HepG2 (cell line): ENCODE data around the gene TPGS1. TPM values are rescaled to one million over a fixed set of nuclear protein-coding genes. Genes with fewer than 3 reads are reported as not detected.

Experiments
- AGO2 ChIP-seq: fragments of 200-400 bp; formaldehyde crosslinking; optimal IDR thresholded peaks from 2 replicates; pipeline ENCODE3; 2017; ENCODE audit warnings: mild to moderate bottlenecking, low read depth, low read length, moderate library complexity
- ATF7-NPFF ChIP-seq: sonication (generic); formaldehyde crosslinking; IDR thresholded peaks from 2 replicates; pipeline ENCODE4 v1.8.1; 2023; ENCODE audit warnings: mild to moderate bottlenecking, low read depth, missing genetic modification reagents, moderate library complexity
- ETV5 ChIP-seq: IDR thresholded peaks from 2 replicates; pipeline ENCODE4 v1.6.1; 2018; ENCODE audit warnings: missing biosample characterization, missing genetic modification reagents, inconsistent platforms, borderline replicate concordance
- GABPB1 ChIP-seq: IDR thresholded peaks from 2 replicates; pipeline ENCODE4 v1.6.1; 2016; ENCODE audit warnings: mild to moderate bottlenecking, missing genetic modification reagents, moderate library complexity, missing compliant biosample characterization
- GTF3A ChIP-seq: sonication (generic); formaldehyde crosslinking; conservative IDR thresholded peaks from 2 replicates; pipeline ENCODE4 v1.4.0; 2020; ENCODE audit warnings: mild to moderate bottlenecking, missing genetic modification reagents
- IRF2 ChIP-seq: IDR thresholded peaks from 2 replicates; pipeline ENCODE4 v1.6.1; 2018; ENCODE audit warnings: missing genetic modification reagents, missing compliant biosample characterization
- KDM5B ChIP-seq: sonication (generic); formaldehyde crosslinking; IDR thresholded peaks from 2 replicates; pipeline ENCODE4 v1.4.0; 2020; ENCODE audit warnings: missing genetic modification reagents, mild to moderate bottlenecking, borderline replicate concordance
- MIER2 ChIP-seq: IDR thresholded peaks from 2 replicates; pipeline ENCODE4 v1.6.1; 2016; ENCODE audit warnings: missing biosample characterization, missing genetic modification reagents
- NR2C2 ChIP-seq: sonication (generic); formaldehyde crosslinking; IDR thresholded peaks from 2 replicates; pipeline ENCODE4 v1.4.0; 2020; ENCODE audit warnings: missing genetic modification reagents, mild to moderate bottlenecking, moderate library complexity, borderline replicate concordance
- NR2F1 ChIP-seq, 2 experiments: fragments of 450-650 bp in 1 of 2; formaldehyde crosslinking in 1 of 2; IDR thresholded peaks; 2 replicates each; pipeline versions ENCODE4 v1.5.0 to v1.6.1; 2016 to 2020; ENCODE audit warnings: mild to moderate bottlenecking in 1 of 2, missing compliant biosample characterization in 1 of 2, missing genetic modification reagents in 1 of 2, moderate library complexity in 1 of 2
- TOPORS ChIP-seq: sonication (generic); formaldehyde crosslinking; IDR thresholded peaks from 2 replicates; pipeline ENCODE4 v1.8.0; 2023; ENCODE audit warnings: mild to moderate bottlenecking, missing genetic modification reagents
- ZNF556 ChIP-seq: sonication (generic); formaldehyde crosslinking; IDR thresholded peaks from 2 replicates; pipeline ENCODE4 v1.4.0; 2020; ENCODE audit warnings: mild to moderate bottlenecking, missing genetic modification reagents, borderline replicate concordance
- ZNF879 ChIP-seq: sonication (generic); formaldehyde crosslinking; IDR thresholded peaks from 2 replicates; pipeline ENCODE4 v1.8.1; 2023; ENCODE audit warnings: missing genetic modification reagents
- ZSCAN29 ChIP-seq: sonication (generic); formaldehyde crosslinking; conservative IDR thresholded peaks from 2 replicates; pipeline ENCODE4 v1.4.0; 2020; ENCODE audit warnings: mild to moderate bottlenecking, missing genetic modification reagents
- polyA plus RNA-seq, 8 experiments: library from polyadenylated mRNA; depleted of rRNA in 3 of 8; stranded (reverse) in 7 of 8; unstranded in 1 of 8; fragments of >200 nt; fragmentation: Illumina TruSeq in 4 of 8; extraction: Trizol in 4 of 8; gene quantifications; 2 replicates each; pipeline versions ENCODE4 v1.2.1 to v1.2.3, GENCODE V29; 2011 to 2016; ENCODE audit warnings: low read depth in 4 of 8, missing spikeins in 1 of 8, mixed read lengths in 1 of 8; ENCODE audit not compliant: insufficient read depth in 1 of 8
- total RNA-seq, 5 experiments: library from RNA; depleted of rRNA; stranded (reverse); fragments of >200 nt; fragmentation: Illumina TruSeq; extraction: Trizol; gene quantifications; 2 replicates each; pipeline ENCODE4 v1.2.3, GENCODE V29; 2016; ENCODE audit warnings: low read depth in 1 of 5
- TF ChIP-seq, protein P1 (sequence below), 2 experiments: sonication (generic) in 1 of 2; formaldehyde crosslinking in 1 of 2; IDR thresholded peaks; 2 replicates each; pipeline versions ENCODE4 v1.4.0 to v1.6.1; 2018 to 2020; ENCODE audit warnings: missing genetic modification reagents in 2 of 2, borderline replicate concordance in 1 of 2, low read depth in 1 of 2, mild to moderate bottlenecking in 1 of 2, missing biosample characterization in 1 of 2
- TF ChIP-seq, protein P2 (sequence below): sonication (generic); formaldehyde crosslinking; IDR thresholded peaks from 2 replicates; pipeline ENCODE4 v1.5.0; 2020; ENCODE audit warnings: mild to moderate bottlenecking, missing genetic modification reagents
- TF ChIP-seq, protein P3 (sequence below): sonication (generic); formaldehyde crosslinking; IDR thresholded peaks from 2 replicates; pipeline ENCODE4 v1.5.1; 2020; ENCODE audit warnings: mild to moderate bottlenecking, missing genetic modification reagents, moderate library complexity
- TF ChIP-seq, protein P4 (sequence below): sonication (generic); formaldehyde crosslinking; IDR thresholded peaks from 2 replicates; pipeline ENCODE4 v1.8.0; 2022; ENCODE audit warnings: missing genetic modification reagents, mild to moderate bottlenecking, borderline replicate concordance

The TPGS1 gene
- total and polyA plus RNA-seq, 2 of the 13 experiments (the other 11 are each of a cell fraction or from before 2014, with no cell fraction given) = 1.1 to 6.2 TPM

DNA sequence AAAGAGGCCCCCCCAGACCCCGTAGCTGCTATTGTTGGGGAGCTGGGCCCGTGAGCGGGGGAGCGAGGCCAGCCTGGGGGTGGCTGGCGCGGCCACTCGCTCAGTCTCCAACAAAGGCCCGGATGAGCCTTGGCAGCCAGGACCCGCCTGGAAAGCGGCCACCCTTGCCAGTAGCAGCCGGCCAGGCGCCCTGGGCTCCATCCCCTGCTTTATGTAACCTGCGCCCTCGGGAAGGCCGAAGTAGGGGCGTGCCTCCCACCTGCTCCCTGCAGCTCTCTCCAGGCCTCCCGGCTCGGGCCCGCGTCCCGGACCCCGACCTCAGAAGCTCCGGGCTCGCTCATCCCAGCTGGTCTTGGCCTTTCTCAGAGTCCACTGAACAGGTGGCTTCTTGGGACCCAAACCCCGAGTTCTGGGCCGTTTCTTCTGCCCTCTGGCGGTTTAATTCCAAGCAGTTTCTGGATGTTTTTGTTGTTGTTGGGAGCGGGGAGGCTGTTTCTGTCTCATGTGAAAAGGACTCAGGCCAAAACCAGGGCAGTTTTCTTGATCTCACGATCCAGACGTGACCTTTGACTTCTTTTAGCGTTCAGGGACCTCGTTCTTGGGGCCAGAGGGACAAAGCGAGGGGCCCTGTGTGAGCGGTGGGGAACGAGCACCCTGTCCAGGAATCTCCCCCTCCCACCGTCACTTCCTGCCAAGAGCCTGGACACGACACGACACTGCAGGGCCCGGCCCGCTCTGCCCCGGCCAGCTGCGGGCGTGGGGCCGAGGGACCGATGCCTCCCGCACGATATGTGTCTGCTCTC is 25.5 kb downstream of the TPGS1 start (continued):
- TF ChIP-seq, protein P1, sequence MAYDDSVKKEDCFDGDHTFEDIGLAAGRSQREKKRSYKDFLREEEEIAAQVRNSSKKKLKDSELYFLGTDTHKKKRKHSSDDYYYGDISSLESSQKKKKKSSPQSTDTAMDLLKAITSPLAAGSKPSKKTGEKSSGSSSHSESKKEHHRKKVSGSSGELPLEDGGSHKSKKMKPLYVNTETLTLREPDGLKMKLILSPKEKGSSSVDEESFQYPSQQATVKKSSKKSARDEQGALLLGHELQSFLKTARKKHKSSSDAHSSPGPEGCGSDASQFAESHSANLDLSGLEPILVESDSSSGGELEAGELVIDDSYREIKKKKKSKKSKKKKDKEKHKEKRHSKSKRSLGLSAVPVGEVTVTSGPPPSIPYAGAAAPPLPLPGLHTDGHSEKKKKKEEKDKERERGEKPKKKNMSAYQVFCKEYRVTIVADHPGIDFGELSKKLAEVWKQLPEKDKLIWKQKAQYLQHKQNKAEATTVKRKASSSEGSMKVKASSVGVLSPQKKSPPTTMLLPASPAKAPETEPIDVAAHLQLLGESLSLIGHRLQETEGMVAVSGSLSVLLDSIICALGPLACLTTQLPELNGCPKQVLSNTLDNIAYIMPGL (CRISPR knock-in tag; IDR thresholded peaks at IDR 0.05; ENCODE audit: borderline replicate concordance in 1 of 2, low read depth in 1 of 2) = peak; percentile 53 to 80; a peak in 2 of 4 replicates
- TF ChIP-seq MIER2 (CRISPR knock-in tag) = no peak
- TF ChIP-seq, protein P2, sequence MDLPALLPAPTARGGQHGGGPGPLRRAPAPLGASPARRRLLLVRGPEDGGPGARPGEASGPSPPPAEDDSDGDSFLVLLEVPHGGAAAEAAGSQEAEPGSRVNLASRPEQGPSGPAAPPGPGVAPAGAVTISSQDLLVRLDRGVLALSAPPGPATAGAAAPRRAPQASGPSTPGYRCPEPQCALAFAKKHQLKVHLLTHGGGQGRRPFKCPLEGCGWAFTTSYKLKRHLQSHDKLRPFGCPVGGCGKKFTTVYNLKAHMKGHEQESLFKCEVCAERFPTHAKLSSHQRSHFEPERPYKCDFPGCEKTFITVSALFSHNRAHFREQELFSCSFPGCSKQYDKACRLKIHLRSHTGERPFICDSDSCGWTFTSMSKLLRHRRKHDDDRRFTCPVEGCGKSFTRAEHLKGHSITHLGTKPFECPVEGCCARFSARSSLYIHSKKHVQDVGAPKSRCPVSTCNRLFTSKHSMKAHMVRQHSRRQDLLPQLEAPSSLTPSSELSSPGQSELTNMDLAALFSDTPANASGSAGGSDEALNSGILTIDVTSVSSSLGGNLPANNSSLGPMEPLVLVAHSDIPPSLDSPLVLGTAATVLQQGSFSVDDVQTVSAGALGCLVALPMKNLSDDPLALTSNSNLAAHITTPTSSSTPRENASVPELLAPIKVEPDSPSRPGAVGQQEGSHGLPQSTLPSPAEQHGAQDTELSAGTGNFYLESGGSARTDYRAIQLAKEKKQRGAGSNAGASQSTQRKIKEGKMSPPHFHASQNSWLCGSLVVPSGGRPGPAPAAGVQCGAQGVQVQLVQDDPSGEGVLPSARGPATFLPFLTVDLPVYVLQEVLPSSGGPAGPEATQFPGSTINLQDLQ (CRISPR knock-in tag) = no peak
- no peak; the same call in 1 of the 2 replicates for TF ChIP-seq ATF7-NPFF
- TF ChIP-seq AGO2 = peak; percentile 4
- TF ChIP-seq NR2F1 (CRISPR knock-in tag; IDR thresholded peaks at IDR 0.05) = peak; percentile 19 to 48; a peak in 1 of 4 replicates
- 0 out of 2 replicates have a peak, but pooled peaks have one; percentile 35 for TF ChIP-seq ZNF879 (CRISPR knock-in tag)
- TF ChIP-seq ZNF556 (CRISPR knock-in tag) = 0 out of 2 replicates have a peak, but pooled peaks have one; percentile 57
- peak; percentile 47; the same call in 1 of the 2 replicates for TF ChIP-seq ETV5 (CRISPR knock-in tag)
- TF ChIP-seq, protein P3, sequence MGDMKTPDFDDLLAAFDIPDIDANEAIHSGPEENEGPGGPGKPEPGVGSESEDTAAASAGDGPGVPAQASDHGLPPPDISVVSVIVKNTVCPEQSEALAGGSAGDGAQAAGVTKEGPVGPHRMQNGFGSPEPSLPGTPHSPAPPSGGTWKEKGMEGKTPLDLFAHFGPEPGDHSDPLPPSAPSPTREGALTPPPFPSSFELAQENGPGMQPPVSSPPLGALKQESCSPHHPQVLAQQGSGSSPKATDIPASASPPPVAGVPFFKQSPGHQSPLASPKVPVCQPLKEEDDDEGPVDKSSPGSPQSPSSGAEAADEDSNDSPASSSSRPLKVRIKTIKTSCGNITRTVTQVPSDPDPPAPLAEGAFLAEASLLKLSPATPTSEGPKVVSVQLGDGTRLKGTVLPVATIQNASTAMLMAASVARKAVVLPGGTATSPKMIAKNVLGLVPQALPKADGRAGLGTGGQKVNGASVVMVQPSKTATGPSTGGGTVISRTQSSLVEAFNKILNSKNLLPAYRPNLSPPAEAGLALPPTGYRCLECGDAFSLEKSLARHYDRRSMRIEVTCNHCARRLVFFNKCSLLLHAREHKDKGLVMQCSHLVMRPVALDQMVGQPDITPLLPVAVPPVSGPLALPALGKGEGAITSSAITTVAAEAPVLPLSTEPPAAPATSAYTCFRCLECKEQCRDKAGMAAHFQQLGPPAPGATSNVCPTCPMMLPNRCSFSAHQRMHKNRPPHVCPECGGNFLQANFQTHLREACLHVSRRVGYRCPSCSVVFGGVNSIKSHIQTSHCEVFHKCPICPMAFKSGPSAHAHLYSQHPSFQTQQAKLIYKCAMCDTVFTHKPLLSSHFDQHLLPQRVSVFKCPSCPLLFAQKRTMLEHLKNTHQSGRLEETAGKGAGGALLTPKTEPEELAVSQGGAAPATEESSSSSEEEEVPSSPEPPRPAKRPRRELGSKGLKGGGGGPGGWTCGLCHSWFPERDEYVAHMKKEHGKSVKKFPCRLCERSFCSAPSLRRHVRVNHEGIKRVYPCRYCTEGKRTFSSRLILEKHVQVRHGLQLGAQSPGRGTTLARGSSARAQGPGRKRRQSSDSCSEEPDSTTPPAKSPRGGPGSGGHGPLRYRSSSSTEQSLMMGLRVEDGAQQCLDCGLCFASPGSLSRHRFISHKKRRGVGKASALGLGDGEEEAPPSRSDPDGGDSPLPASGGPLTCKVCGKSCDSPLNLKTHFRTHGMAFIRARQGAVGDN (CRISPR knock-in tag) = peak; percentile 91
- no peak for TF ChIP-seq ZSCAN29
- no peak for TF ChIP-seq TOPORS
- peak; percentile 74 for TF ChIP-seq NR2C2 (CRISPR knock-in tag)
- TF ChIP-seq, protein P4, sequence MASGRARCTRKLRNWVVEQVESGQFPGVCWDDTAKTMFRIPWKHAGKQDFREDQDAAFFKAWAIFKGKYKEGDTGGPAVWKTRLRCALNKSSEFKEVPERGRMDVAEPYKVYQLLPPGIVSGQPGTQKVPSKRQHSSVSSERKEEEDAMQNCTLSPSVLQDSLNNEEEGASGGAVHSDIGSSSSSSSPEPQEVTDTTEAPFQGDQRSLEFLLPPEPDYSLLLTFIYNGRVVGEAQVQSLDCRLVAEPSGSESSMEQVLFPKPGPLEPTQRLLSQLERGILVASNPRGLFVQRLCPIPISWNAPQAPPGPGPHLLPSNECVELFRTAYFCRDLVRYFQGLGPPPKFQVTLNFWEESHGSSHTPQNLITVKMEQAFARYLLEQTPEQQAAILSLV (CRISPR knock-in tag) = peak; percentile 53; the same call in 1 of the 2 replicates
- no peak for TF ChIP-seq GTF3A (CRISPR knock-in tag)
- TF ChIP-seq IRF2 (CRISPR knock-in tag) = 0 out of 2 replicates have a peak, but pooled peaks have one; percentile 17
- no peak for TF ChIP-seq KDM5B (CRISPR knock-in tag)
- TF ChIP-seq GABPB1 (CRISPR knock-in tag) = peak; percentile 88
